GM12878 (cell line): ENCODE results near the gene WWC2.

Experiments
- CEBPB ChIP-seq, 2 experiments: fragments of 150-350 bp in 1 of 2; IDR thresholded peaks; 2 replicates each; pipeline ENCODE4 v1.6.1; 2012 to 2014; ENCODE audit warnings: low read depth in 2 of 2, low read length in 2 of 2, borderline replicate concordance in 1 of 2, inconsistent platforms in 1 of 2
- EZH2 ChIP-seq: IDR thresholded peaks from 2 replicates; pipeline ENCODE4 v1.6.1; 2012; ENCODE audit warnings: low read depth, mild to moderate bottlenecking, control low read depth, inconsistent platforms, low read length, borderline replicate concordance; ENCODE audit not compliant: control insufficient read depth
- FOS ChIP-seq: IDR thresholded peaks from 3 replicates; pipeline ENCODE4 v1.6.1; 2011; ENCODE audit warnings: borderline replicate concordance; ENCODE audit not compliant: insufficient read length; ENCODE audit errors: extremely low read depth
- HDAC2 ChIP-seq: fragments of 200-600 bp; sonication (generic); IDR thresholded peaks from 2 replicates; pipeline ENCODE4 v1.6.1; 2017
- POLR2AphosphoS5 ChIP-seq: IDR thresholded peaks from 2 replicates; pipeline ENCODE4 v1.6.1; 2011; ENCODE audit warnings: mild to moderate bottlenecking, low read length, inconsistent platforms
- TAF1 ChIP-seq: IDR thresholded peaks from 2 replicates; pipeline ENCODE4 v1.6.1; 2011; ENCODE audit warnings: mild to moderate bottlenecking, low read depth, low read length, borderline replicate concordance
- TARDBP ChIP-seq: IDR thresholded peaks from 2 replicates; pipeline ENCODE4 v1.6.1; 2016; ENCODE audit warnings: borderline replicate concordance
- TF ChIP-seq, protein P1 (sequence below): IDR thresholded peaks from 2 replicates; pipeline ENCODE4 v1.6.1; 2011; ENCODE audit warnings: low read depth, mild to moderate bottlenecking, low read length, moderate library complexity, borderline replicate concordance; ENCODE audit errors: extremely low read depth
- TF ChIP-seq, protein P2 (sequence below): fragments of 450-650 bp; IDR thresholded peaks from 2 replicates; pipeline ENCODE4 v1.6.1; 2018; ENCODE audit warnings: mild to moderate bottlenecking, low read depth, moderate library complexity; ENCODE audit not compliant: partially characterized antibody
- TF ChIP-seq, protein P3 (sequence below): fragments of 150-350 bp; IDR thresholded peaks from 2 replicates; pipeline ENCODE4 v1.6.1; 2016; ENCODE audit warnings: low read depth, low read length
- TF ChIP-seq, protein P4 (sequence below), 3 experiments: IDR thresholded peaks in 2 of 3; conservative IDR thresholded peaks in 1 of 3; 2 replicates each; pipeline ENCODE4 v1.5.1; 2011; ENCODE audit warnings: low read depth in 3 of 3, low read length in 3 of 3, mild to moderate bottlenecking in 3 of 3, control low read depth in 2 of 3, moderate library complexity in 2 of 3, inconsistent platforms in 1 of 3, mixed read lengths in 1 of 3; ENCODE audit not compliant: control insufficient read depth in 2 of 3, insufficient read depth in 1 of 3; ENCODE audit errors: extremely low read depth in 1 of 3

DNA sequence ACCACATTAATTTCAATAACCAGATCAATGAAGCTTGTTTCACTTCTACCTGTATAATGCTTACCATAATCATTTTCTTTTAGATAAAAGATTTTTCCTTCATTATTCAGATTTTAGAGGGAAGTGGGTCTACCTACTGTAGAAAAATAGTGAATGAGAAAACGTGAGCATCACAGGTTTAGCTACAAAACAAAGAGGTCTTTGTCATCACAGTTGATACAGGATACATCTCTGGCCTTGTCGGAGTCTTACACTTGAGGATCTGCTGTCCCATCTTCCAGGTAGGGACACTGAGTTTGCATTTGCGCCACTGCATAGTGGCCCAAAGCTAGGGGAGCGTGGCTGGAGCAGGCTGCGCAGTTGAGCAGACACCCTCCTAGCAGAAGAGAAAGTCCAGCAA is 222.5 kb downstream of the WWC2 start:
- TF ChIP-seq, protein P1, sequence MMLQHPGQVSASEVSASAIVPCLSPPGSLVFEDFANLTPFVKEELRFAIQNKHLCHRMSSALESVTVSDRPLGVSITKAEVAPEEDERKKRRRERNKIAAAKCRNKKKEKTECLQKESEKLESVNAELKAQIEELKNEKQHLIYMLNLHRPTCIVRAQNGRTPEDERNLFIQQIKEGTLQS = no peak
- TF ChIP-seq, protein P2, sequence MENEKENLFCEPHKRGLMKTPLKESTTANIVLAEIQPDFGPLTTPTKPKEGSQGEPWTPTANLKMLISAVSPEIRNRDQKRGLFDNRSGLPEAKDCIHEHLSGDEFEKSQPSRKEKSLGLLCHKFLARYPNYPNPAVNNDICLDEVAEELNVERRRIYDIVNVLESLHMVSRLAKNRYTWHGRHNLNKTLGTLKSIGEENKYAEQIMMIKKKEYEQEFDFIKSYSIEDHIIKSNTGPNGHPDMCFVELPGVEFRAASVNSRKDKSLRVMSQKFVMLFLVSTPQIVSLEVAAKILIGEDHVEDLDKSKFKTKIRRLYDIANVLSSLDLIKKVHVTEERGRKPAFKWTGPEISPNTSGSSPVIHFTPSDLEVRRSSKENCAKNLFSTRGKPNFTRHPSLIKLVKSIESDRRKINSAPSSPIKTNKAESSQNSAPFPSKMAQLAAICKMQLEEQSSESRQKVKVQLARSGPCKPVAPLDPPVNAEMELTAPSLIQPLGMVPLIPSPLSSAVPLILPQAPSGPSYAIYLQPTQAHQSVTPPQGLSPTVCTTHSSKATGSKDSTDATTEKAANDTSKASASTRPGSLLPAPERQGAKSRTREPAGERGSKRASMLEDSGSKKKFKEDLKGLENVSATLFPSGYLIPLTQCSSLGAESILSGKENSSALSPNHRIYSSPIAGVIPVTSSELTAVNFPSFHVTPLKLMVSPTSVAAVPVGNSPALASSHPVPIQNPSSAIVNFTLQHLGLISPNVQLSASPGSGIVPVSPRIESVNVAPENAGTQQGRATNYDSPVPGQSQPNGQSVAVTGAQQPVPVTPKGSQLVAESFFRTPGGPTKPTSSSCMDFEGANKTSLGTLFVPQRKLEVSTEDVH = no peak
- TF ChIP-seq, protein P3, sequence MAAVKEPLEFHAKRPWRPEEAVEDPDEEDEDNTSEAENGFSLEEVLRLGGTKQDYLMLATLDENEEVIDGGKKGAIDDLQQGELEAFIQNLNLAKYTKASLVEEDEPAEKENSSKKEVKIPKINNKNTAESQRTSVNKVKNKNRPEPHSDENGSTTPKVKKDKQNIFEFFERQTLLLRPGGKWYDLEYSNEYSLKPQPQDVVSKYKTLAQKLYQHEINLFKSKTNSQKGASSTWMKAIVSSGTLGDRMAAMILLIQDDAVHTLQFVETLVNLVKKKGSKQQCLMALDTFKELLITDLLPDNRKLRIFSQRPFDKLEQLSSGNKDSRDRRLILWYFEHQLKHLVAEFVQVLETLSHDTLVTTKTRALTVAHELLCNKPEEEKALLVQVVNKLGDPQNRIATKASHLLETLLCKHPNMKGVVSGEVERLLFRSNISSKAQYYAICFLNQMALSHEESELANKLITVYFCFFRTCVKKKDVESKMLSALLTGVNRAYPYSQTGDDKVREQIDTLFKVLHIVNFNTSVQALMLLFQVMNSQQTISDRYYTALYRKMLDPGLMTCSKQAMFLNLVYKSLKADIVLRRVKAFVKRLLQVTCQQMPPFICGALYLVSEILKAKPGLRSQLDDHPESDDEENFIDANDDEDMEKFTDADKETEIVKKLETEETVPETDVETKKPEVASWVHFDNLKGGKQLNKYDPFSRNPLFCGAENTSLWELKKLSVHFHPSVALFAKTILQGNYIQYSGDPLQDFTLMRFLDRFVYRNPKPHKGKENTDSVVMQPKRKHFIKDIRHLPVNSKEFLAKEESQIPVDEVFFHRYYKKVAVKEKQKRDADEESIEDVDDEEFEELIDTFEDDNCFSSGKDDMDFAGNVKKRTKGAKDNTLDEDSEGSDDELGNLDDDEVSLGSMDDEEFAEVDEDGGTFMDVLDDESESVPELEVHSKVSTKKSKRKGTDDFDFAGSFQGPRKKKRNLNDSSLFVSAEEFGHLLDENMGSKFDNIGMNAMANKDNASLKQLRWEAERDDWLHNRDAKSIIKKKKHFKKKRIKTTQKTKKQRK = no peak
- TF ChIP-seq POLR2AphosphoS5 = no peak
- no peak for TF ChIP-seq FOS
- TF ChIP-seq, protein P4, sequence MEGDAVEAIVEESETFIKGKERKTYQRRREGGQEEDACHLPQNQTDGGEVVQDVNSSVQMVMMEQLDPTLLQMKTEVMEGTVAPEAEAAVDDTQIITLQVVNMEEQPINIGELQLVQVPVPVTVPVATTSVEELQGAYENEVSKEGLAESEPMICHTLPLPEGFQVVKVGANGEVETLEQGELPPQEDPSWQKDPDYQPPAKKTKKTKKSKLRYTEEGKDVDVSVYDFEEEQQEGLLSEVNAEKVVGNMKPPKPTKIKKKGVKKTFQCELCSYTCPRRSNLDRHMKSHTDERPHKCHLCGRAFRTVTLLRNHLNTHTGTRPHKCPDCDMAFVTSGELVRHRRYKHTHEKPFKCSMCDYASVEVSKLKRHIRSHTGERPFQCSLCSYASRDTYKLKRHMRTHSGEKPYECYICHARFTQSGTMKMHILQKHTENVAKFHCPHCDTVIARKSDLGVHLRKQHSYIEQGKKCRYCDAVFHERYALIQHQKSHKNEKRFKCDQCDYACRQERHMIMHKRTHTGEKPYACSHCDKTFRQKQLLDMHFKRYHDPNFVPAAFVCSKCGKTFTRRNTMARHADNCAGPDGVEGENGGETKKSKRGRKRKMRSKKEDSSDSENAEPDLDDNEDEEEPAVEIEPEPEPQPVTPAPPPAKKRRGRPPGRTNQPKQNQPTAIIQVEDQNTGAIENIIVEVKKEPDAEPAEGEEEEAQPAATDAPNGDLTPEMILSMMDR (IDR thresholded peaks at IDR 0.05 in 2 of 3, conservative IDR thresholded peaks at IDR 0.05 in 1 of 3; ENCODE audit: control insufficient read depth in 2 of 3, extremely low read depth in 1 of 3, insufficient read depth in 1 of 3, low read depth in 3 of 3, low read length in 3 of 3) = no peak
- no peak for TF ChIP-seq TARDBP
- no peak for TF ChIP-seq CEBPB (IDR thresholded peaks at IDR 0.05; ENCODE audit: borderline replicate concordance in 1 of 2, low read depth in 2 of 2, low read length in 2 of 2)
- TF ChIP-seq HDAC2 = no peak
- no peak for TF ChIP-seq EZH2
- no peak for TF ChIP-seq TAF1
